Activated T-cell treated with anti-CD3 and anti-CD28 coated beads, Interleukin-2, amount 50 U/mL, for 72 hours (primary cell): ENCODE results near the gene CA9. TPM values are rescaled to one million over a fixed set of nuclear protein-coding genes. Genes with fewer than 3 reads are reported as not detected.

ENCODE experiments used
- ATAC-seq, 2 donors: fragments of 150-1000 bp; cut with Tn5 transposase; replicated peaks in 1 of 2; 2 replicates each; pipeline ENCODE4 v1.10.0; 2021; ENCODE audit warnings: moderate library complexity in 2 of 2, mild to moderate bottlenecking in 1 of 2
- DNase-seq, 2 donors: peaks; one replicate each; pipeline ENCODE4 v3.0.0; 2021 to 2022; ENCODE audit warnings: mixed read lengths in 1 of 2
- H3K27ac Mint-ChIP-seq: one replicate; pipeline ENCODE4 v1.8.0; 2022; ENCODE audit warnings: mild to moderate bottlenecking, moderate library complexity, mixed read lengths
- H3K27me3 Mint-ChIP-seq: one replicate; pipeline ENCODE4 v1.8.0; 2022; ENCODE audit warnings: low read depth, mixed read lengths
- H3K36me3 Mint-ChIP-seq, 2 donors: one replicate each; pipeline ENCODE4 v1.8.0; 2022; ENCODE audit warnings: mixed read lengths in 2 of 2, mild to moderate bottlenecking in 1 of 2; ENCODE audit not compliant: insufficient read depth in 2 of 2
- H3K4me1 Mint-ChIP-seq: one replicate; pipeline ENCODE4 v1.8.0; 2022; ENCODE audit warnings: low read depth, mixed read lengths
- H3K4me3 Mint-ChIP-seq, 2 donors: one replicate each; pipeline ENCODE4 v1.8.0; 2022; ENCODE audit warnings: mild to moderate bottlenecking in 2 of 2, mixed read lengths in 2 of 2, moderate library complexity in 2 of 2
- H3K9me3 Mint-ChIP-seq, 2 donors: one replicate each; pipeline ENCODE4 v1.8.0; 2022; ENCODE audit warnings: mixed read lengths in 2 of 2
- total RNA-seq, 2 donors: library from RNA; stranded (reverse); gene quantifications; one replicate each; pipeline ENCODE4 v1.2.3, GENCODE V29; 2022

CA9 gene
- total RNA-seq, 2 donors from 2014 or later: 0.65 to 1.6 TPM

- peaks cover 4% of the 10 kb centered on the region for H3K27me3 Mint-ChIP-seq
- ATAC-seq: no peak
- H3K36me3 Mint-ChIP-seq: peaks cover 3 to 4% of the 10 kb centered on the region in 2 donors
- H3K4me3 Mint-ChIP-seq: peak overlapping the region; percentile 91 to 93
- no peak for DNase-seq
- H3K4me1 Mint-ChIP-seq: peaks cover 71% of the 10 kb centered on the region
- peak overlapping the region; percentile 100 for H3K27ac Mint-ChIP-seq
- H3K9me3 Mint-ChIP-seq: no peaks in the 10 kb centered on the region
Observed at GRCh38 chr9:35656831-35657545, 16.7 kb upstream of the CA9 start.

- Mint-ChIP-seq H3K27ac (peak within 1 kb of the TSS; percentile 100), H3K27me3 (peaks cover 4% of the 10 kb centered on the region)
Observed at GRCh38 chr9:35657546-35658136, 16.1 kb upstream of the CA9 start, which contains the start of gene RMRP. Gene RMRP, minus strand, starts transcription at chr9:35658019.

DNA sequence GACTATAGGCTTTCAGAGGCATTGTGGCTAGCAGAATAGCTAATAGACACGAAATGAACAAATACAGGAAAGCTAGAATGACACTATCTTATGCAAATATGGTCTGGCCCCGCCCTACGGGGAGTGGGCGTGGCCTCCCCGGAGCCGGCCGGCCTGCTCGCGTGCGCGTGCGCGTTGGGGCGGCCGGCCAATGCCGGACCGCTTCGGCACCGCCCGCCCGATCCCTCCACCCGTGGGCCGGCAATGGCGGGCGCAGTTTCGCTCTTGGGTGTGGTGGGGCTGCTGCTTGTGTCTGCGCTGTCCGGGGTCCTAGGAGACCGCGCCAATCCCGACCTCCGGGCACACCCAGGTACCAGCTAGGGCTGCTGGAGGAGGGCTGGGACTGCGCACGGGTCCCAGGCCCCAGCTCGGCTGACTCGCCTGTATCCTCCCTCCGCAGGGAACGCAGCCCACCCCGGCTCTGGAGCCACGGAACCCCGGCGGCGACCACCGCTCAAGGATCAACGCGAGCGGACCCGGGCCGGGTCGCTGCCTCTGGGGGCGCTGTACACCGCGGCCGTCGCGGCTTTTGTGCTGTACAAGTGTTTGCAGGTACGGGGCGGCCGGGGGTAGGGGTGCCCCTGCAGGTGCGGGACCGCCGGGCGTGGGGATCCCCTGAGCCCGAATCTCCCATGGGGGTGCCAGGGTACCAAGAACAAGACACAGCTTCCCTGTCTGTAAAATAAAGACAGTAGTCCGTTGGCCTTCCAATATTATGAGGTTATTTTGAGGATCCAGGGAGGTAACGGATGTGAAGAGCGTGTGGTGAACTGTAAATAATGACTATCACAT is 15.4 kb upstream of the CA9 start, which contains the start of gene CCDC107:
TSS of gene CCDC107 (plus strand) at position 156 of the 831 bp plus-strand sequence. CDS start at position 244, 88 bp downstream.
- peaks cover 4% of the 10 kb centered on the region for H3K27me3 Mint-ChIP-seq
- peak within 1 kb of the TSS; percentile 100 for H3K27ac Mint-ChIP-seq
- peaks cover 74% of the 10 kb centered on the region for H3K4me1 Mint-ChIP-seq
- H3K4me3 Mint-ChIP-seq: peak within 1 kb of the TSS; percentile 91 to 93
- no peaks in the 10 kb centered on the region for H3K9me3 Mint-ChIP-seq
- DNase-seq (peak; percentile 86 to 90), ATAC-seq (peak; percentile 66 to 72)
- H3K36me3 Mint-ChIP-seq: peaks cover 4 to 9% of the 10 kb centered on the region in 2 donors

More at GRCh38 chr9:35657546-35658136, 16.1 kb upstream of the CA9 start, which contains the start of gene RMRP:
- ATAC-seq (peak; percentile 95 to 96), DNase-seq (peak; percentile 92 to 96)
- Mint-ChIP-seq H3K4me3 (peak within 1 kb of the TSS; percentile 91 to 93), H3K9me3 (no peaks in the 10 kb centered on the region), H3K4me1 (peaks cover 71% of the 10 kb centered on the region), H3K36me3 (peaks cover 4 to 6% of the 10 kb centered on the region in 2 donors)

DNA sequence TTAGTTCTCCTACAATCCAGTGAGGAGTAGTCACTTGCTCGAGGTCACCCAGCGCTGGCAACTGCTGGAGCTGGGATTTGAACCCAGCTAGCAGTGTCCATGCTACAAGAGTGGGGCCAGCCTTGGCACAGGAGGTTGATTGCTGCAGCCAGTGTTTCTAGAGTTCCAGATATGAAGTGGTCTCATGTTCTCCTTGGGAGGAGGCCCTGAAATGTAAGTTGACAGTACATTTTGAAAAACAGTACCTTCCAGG is 14.8 kb upstream of the CA9 start:
- Mint-ChIP-seq H3K27ac (peak overlapping the region; percentile 87), H3K9me3 (no peaks in the 10 kb centered on the region), H3K36me3 (peaks cover 4 to 9% of the 10 kb centered on the region in 2 donors), H3K27me3 (peaks cover 4% of the 10 kb centered on the region), H3K4me1 (peaks cover 76% of the 10 kb centered on the region), H3K4me3 (peak overlapping the region; percentile 91 to 93)
- ATAC-seq (no peak), DNase-seq (no peak)

DNA sequence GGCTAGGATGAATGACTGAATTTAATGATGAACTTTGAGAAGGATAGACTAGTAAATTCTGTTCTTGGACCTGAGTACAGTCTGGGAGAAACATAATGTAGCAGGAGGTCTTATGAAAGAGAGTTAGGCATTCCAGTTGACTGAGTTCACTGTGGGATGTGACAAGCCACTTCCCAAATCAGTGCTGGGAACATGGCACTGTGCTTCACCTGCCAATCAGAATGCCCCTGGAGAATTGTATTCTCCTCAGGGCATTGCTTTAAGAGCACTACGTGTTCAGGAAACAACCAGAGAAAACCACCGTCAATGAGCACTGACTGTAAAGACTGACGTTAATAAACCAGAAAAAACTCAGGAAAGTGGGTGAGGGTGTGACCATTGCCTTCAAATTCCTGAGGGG is 14.4 kb upstream of the CA9 start:
- Mint-ChIP-seq H3K4me3 (peak overlapping the region; percentile 91 to 93), H3K36me3 (peaks cover 4 to 9% of the 10 kb centered on the region in 2 donors), H3K9me3 (no peaks in the 10 kb centered on the region), H3K4me1 (peaks cover 80% of the 10 kb centered on the region), H3K27me3 (peaks cover 4% of the 10 kb centered on the region), H3K27ac (peak overlapping the region; percentile 87)
- DNase-seq (no peak), ATAC-seq (no peak)

DNA sequence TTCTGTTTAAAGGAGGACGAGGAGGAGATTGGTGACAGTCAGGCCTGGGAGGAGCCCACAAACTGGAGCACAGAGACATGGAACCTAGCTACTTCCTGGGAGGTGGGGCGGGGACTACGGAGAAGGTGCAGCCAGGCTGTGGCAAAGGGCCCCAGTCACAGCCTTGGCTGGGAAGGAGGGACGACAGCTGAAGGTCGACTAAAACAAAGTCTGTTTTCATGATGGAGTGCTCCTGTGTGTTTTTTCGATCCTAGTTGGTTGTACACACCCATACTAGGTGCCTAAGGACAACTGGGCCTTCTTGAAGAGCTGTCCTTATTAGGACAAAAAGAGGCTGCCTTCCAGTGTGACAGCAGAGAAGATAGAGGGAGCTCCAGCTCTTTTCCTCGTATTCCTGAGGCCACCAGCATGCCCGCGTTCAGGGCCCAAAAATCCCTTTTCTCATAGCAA is 12.7 kb upstream of the CA9 start:
- no peak for DNase-seq
- Mint-ChIP-seq H3K4me1 (peaks cover 90% of the 10 kb centered on the region), H3K9me3 (no peaks in the 10 kb centered on the region), H3K27me3 (peaks cover 4% of the 10 kb centered on the region), H3K36me3 (peaks cover 4 to 9% of the 10 kb centered on the region in 2 donors), H3K27ac (no peak overlapping the region), H3K4me3 (peak overlapping the region in 1 of 2 donors; percentile 51)
- no peak for ATAC-seq

DNA sequence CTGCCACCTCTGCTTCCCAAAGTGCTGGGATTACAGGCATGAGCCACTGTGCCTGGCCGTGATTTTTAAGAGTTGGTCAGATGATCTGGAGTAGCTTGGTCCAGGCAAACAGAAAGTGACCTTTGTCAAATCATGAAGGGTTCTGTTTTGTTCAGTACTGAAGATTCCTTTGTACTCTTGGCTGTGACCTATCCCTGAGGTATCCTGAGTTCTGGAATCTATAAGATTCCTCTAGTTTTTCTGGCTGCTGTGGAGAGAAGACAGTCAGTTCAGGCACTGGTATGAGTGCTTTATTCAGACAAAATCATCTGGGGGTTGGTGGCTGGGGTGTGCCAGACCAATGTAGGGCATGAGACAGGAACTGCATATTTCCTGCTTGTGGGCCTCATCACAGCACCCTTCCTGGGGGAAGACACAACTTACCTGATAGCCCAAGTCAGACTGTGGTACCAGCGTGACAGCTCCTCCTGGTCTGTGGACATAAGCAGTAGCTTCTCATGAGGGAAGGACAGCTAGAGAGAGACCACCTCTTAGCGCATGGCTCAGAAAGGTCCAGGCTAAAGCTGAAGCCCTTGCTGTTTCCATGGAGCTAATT is 11.9 kb upstream of the CA9 start:
- DNase-seq (no peak), ATAC-seq (no peak)
- Mint-ChIP-seq H3K36me3 (peaks cover 4 to 9% of the 10 kb centered on the region in 2 donors), H3K4me1 (peaks cover 85% of the 10 kb centered on the region), H3K27ac (peak overlapping the region; percentile 53), H3K4me3 (peak overlapping the region in 1 of 2 donors; percentile 52), H3K9me3 (no peaks in the 10 kb centered on the region), H3K27me3 (peaks cover 4% of the 10 kb centered on the region)

- no peaks in the 10 kb centered on the region for H3K27me3 Mint-ChIP-seq
- peaks cover 79% of the 10 kb centered on the region for H3K4me1 Mint-ChIP-seq
- H3K4me3 Mint-ChIP-seq: peak overlapping the region; percentile 33 to 52
- ATAC-seq: no peak
- DNase-seq: no peak
- H3K27ac Mint-ChIP-seq: peak overlapping the region; percentile 53
- H3K9me3 Mint-ChIP-seq: peaks cover 0 to 2% of the 10 kb centered on the region in 2 donors
- H3K36me3 Mint-ChIP-seq: peaks cover 4 to 9% of the 10 kb centered on the region in 2 donors
Observed at GRCh38 chr9:35662437-35662836, 11.3 kb upstream of the CA9 start.

- H3K27me3 Mint-ChIP-seq: no peaks in the 10 kb centered on the region
- H3K4me1 Mint-ChIP-seq: peaks cover 61% of the 10 kb centered on the region
- H3K9me3 Mint-ChIP-seq: peaks cover 5% of the 10 kb centered on the region in 2 donors
- H3K4me3 Mint-ChIP-seq: peak within 1 kb of the TSS; percentile 91 to 96
- peaks cover 2 to 6% of the 10 kb centered on the region in 2 donors for H3K36me3 Mint-ChIP-seq
- peak within 1 kb of the TSS; percentile 86 for H3K27ac Mint-ChIP-seq
- DNase-seq: peak; percentile 81 to 88
- ATAC-seq: peak; percentile 90 to 94
Observed at GRCh38 chr9:35664531-35665470, 8.9 kb upstream of the CA9 start, which contains the start of gene ARHGEF39. Gene ARHGEF39, minus strand, starts transcription at chr9:35665195. Its CDS starts 26 bp downstream, at chr9:35665169.

- DNase-seq: no peak
- H3K9me3 Mint-ChIP-seq: peaks cover 5% of the 10 kb centered on the region in 2 donors
- no peaks in the 10 kb centered on the region for H3K27me3 Mint-ChIP-seq
- peaks cover 0 to 6% of the 10 kb centered on the region in 2 donors for H3K36me3 Mint-ChIP-seq
- peak overlapping the region; percentile 91 to 96 for H3K4me3 Mint-ChIP-seq
- no peak for ATAC-seq
- H3K4me1 Mint-ChIP-seq: peaks cover 55% of the 10 kb centered on the region
- peak overlapping the region; percentile 86 for H3K27ac Mint-ChIP-seq
Observed at GRCh38 chr9:35665471-35665818, 8.3 kb upstream of the CA9 start.

- H3K36me3 Mint-ChIP-seq: peaks cover 0 to 6% of the 10 kb centered on the region in 2 donors
- H3K4me3 Mint-ChIP-seq: peak overlapping the region; percentile 91 to 96
- DNase-seq: no peak
- H3K4me1 Mint-ChIP-seq: peaks cover 49% of the 10 kb centered on the region
- no peaks in the 10 kb centered on the region for H3K27me3 Mint-ChIP-seq
- peaks cover 5% of the 10 kb centered on the region in 2 donors for H3K9me3 Mint-ChIP-seq
- no peak overlapping the region for H3K27ac Mint-ChIP-seq
- ATAC-seq: no peak
Observed at GRCh38 chr9:35666045-35666444, 7.7 kb upstream of the CA9 start.

- Mint-ChIP-seq H3K9me3 (peaks cover 5% of the 10 kb centered on the region in 2 donors), H3K27me3 (no peaks in the 10 kb centered on the region), H3K27ac (no peak overlapping the region), H3K4me1 (peaks cover 44% of the 10 kb centered on the region), H3K4me3 (no peak overlapping the region), H3K36me3 (peaks cover 0 to 6% of the 10 kb centered on the region in 2 donors)
- DNase-seq: no peak
- no peak for ATAC-seq
Observed at GRCh38 chr9:35666549-35666948, 7.2 kb upstream of the CA9 start.
